GM12878 (cell line): Measurements from ENCODE around the gene PGLYRP2. TPM values are rescaled to one million over a fixed set of nuclear protein-coding genes. Genes with fewer than 3 reads are reported as not detected.

Experiments
- ATAC-seq: fragments of 200-7000 bp; cut with Tn5 transposase; 3 replicates; pipeline ENCODE4 v1.9.1; 2020; ENCODE audit warnings: mild to moderate bottlenecking, moderate library complexity
- BruUV-seq: library from RNA; stranded (reverse); fragments of 400-500 nt; replicated peaks from 2 replicates; lab custom pipeline; 2021; lab: Mats Ljungman, UMichigan
- CTCF ChIA-PET: fragments of 300-600 bp; sonication (Branson Sonifier 250); formaldehyde crosslinking; extraction: SDS; loops from one replicate; lab custom pipeline; 2021; ENCODE audit warnings: inconsistent platforms; lab: Yijun Ruan, JAX
- POLR2A ChIA-PET: fragments of 350-600 bp; formaldehyde crosslinking; extraction: SDS; loops from one replicate; lab custom pipeline; 2021; ENCODE audit warnings: inconsistent platforms; lab: Charles Lee
- RAD21 ChIA-PET: fragments of 300-600 bp; sonication (Branson Sonifier 250); formaldehyde crosslinking; loops from one replicate; lab custom pipeline; 2023; ENCODE audit warnings: antibody characterized with exemption; ENCODE audit not compliant: unreplicated experiment; lab: Charles Lee
- SMC1A ChIA-PET: fragments of 300-600 bp; sonication (Branson Sonifier 250); formaldehyde crosslinking; loops from one replicate; lab custom pipeline; 2023; ENCODE audit not compliant: unreplicated experiment, uncharacterized antibody; lab: Charles Lee
- DNase-seq: peaks from one replicate; pipeline ENCODE4 v3.0.0-alpha.2; 2011; ENCODE audit warnings: low read depth, low spot score
- FAIRE-seq: peaks from 3 replicates; lab custom pipeline; 2011; peaks lifted over from hg19 to GRCh38; lab: Jason Lieb, UNC
- H2AFZ ChIP-seq: 2 replicates; pipeline ENCODE4 v1.6.0; 2011; ENCODE audit warnings: low read depth, low read length, control low read depth; ENCODE audit not compliant: control insufficient read depth
- H3K27ac ChIP-seq: 2 replicates; pipeline ENCODE4 v1.5.1; 2011; ENCODE audit warnings: control low read depth; ENCODE audit not compliant: control insufficient read depth, insufficient read depth
- H3K27me3 ChIP-seq, 2 experiments: replicated peaks in 1 of 2; 2 replicates each; pipeline versions ENCODE4 v1.6.0 to v1.6.1; 2011; ENCODE audit warnings: low read length in 1 of 2; ENCODE audit not compliant: control insufficient read depth in 2 of 2, insufficient read depth in 2 of 2
- H3K36me3 ChIP-seq, 2 experiments: 2 replicates each; pipeline ENCODE4 v1.5.1; 2011; ENCODE audit warnings: low read length in 1 of 2; ENCODE audit not compliant: control insufficient read depth in 2 of 2, insufficient read depth in 2 of 2
- H3K4me1 ChIP-seq: 2 replicates; pipeline ENCODE4 v1.6.1; 2011; ENCODE audit warnings: mild to moderate bottlenecking, low read length, moderate library complexity, mixed read lengths; ENCODE audit not compliant: control insufficient read depth, insufficient read depth
- H3K4me2 ChIP-seq: 2 replicates; pipeline ENCODE4 v1.6.0; 2011; ENCODE audit warnings: control low read depth; ENCODE audit not compliant: control insufficient read depth, insufficient read depth
- H3K4me3 ChIP-seq: fragments of 200-600 bp; sonication (generic); 2 replicates; pipeline ENCODE4 v1.5.1; 2016
- H3K79me2 ChIP-seq: 2 replicates; pipeline ENCODE4 v1.6.0; 2011; ENCODE audit warnings: low read length; ENCODE audit not compliant: control insufficient read depth, insufficient read depth
- H3K9ac ChIP-seq: 2 replicates; pipeline ENCODE4 v1.8.0; 2011; ENCODE audit warnings: low read length, control low read depth, mixed read lengths; ENCODE audit not compliant: control insufficient read depth, insufficient read depth
- H3K9me3 ChIP-seq: replicated peaks from 3 replicates; pipeline ENCODE4 v1.5.1; 2011; ENCODE audit warnings: mild to moderate bottlenecking, low read length; ENCODE audit not compliant: control insufficient read depth, insufficient read depth
- H4K20me1 ChIP-seq: 2 replicates; pipeline ENCODE4 v1.6.0; 2011; ENCODE audit not compliant: control insufficient read depth, insufficient read depth
- BMI1 ChIP-seq: fragments of 450-650 bp; IDR thresholded peaks from 2 replicates; pipeline ENCODE4 v1.6.1; 2016; ENCODE audit warnings: mild to moderate bottlenecking, moderate library complexity, borderline replicate concordance
- CHD2 ChIP-seq: IDR thresholded peaks from 2 replicates; pipeline ENCODE4 v1.6.1; 2011; ENCODE audit warnings: low read depth, low read length, improper control_type of control experiment, borderline replicate concordance
- NBN ChIP-seq: fragments of 450-650 bp; IDR thresholded peaks from 2 replicates; pipeline ENCODE4 v1.6.1; 2016
- PRDM15 ChIP-seq: fragments of 450-650 bp; formaldehyde crosslinking; IDR thresholded peaks from 2 replicates; pipeline ENCODE4 v1.4.0; 2020; ENCODE audit warnings: mild to moderate bottlenecking, moderate library complexity
- WRNIP1 ChIP-seq: IDR thresholded peaks from 2 replicates; pipeline ENCODE4 v1.6.1; 2011; ENCODE audit warnings: low read depth, low read length, improper control_type of control experiment, borderline replicate concordance
- ZNF274 ChIP-seq: IDR thresholded peaks from one replicate; pipeline ENCODE4 v1.8.0; 2011; ENCODE audit not compliant: insufficient read length, insufficient read depth
- WGBS: methylation state at CpG from one replicate; pipeline ENCODE4 v1.1.6; 2016; ENCODE audit warnings: low lambda C conversion rate; ENCODE audit not compliant: insufficient replicate concordance, insufficient coverage; ENCODE audit errors: missing lambda C conversion rate; 5-methylcytosine and 5-hydroxymethylcytosine counted together
- in situ Hi-C: fragments of 300-500 bp; cut with MboI; formaldehyde crosslinking; loops from 9 replicates; pipeline ENCODE4 v1.14.3; 2018; ENCODE audit warnings: mixed read lengths
- intact Hi-C: fragments of 100-400 bp; cut with micrococcal nuclease; formaldehyde crosslinking; loops from one replicate; pipeline ENCODE4 v1.14.2; 2022; ENCODE audit not compliant: unreplicated experiment
- polyA plus RNA-seq, 11 experiments: library from polyadenylated mRNA; depleted of rRNA in 4 of 11; unstranded in 6 of 11; stranded (reverse) in 5 of 11; fragments of >200 nt; fragmentation: Nextera tagmentation in 4 of 11; fragmentation: Illumina TruSeq in 1 of 11; extraction: Ambion mirVana in 4 of 11; extraction: Trizol in 1 of 11; gene quantifications; 1 replicate in 1 of 11; 2 replicates in 10 of 11; pipeline versions ENCODE4 v1.2.1 to v1.2.3, GENCODE V29; 2011 to 2016; ENCODE audit warnings: inconsistent platforms in 2 of 11, missing spikeins in 2 of 11, low read depth in 1 of 11
- total RNA-seq, 4 experiments: library from RNA; depleted of rRNA in 3 of 4; stranded (reverse); fragments of >200 nt in 3 of 4; fragmentation: Illumina TruSeq in 1 of 4; extraction: Trizol in 1 of 4; gene quantifications; 2 replicates each; pipeline versions ENCODE4 v1.2.1 to v1.2.3, GENCODE V29; 2013 to 2021
- TF ChIP-seq, protein P1 (sequence below): IDR thresholded peaks from 2 replicates; pipeline ENCODE4 v1.6.1; 2011; ENCODE audit warnings: borderline replicate concordance, low read depth, mild to moderate bottlenecking, moderate library complexity, low read length; ENCODE audit not compliant: insufficient read depth, poor library complexity, severe bottlenecking

Gene PGLYRP2
- total and polyA plus RNA-seq, 10 of the 15 experiments (the other 5 are each of a cell fraction or from before 2014, with no cell fraction given), result 0.15 to 0.48 (median 0.26) TPM; not detected in 5

DNA sequence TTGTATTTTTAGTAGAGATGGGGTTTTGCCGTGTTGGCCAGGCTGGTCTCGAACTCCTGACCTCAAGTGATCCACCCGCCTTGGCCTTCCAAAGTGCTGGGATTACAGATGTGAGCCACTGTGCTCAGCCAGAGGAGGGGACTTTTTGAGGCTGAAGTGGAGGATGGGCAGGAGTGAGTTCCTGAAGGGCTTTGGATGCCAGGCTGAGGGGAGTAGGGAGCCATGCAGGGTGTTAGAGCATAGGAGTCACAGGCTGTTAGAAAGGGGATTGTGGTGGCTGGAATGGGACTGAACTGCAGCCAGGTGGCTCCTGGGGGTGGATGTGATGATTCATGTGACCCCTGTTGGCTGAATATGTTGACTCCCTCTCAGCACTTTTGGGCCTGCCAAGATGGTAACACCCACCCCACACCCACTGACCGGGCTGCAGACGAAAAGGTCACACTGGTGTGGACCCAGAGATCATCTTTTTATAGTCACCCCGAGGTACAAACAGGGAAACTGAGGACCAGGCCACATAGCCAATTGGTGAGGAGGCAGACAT, 40.2 kb upstream of the PGLYRP2 start:
- DNase-seq, result no peak
- H3K4me1 ChIP-seq, result no peaks in the 10 kb centered on the region
- H4K20me1 ChIP-seq, result no peaks in the 10 kb centered on the region
- no peaks in the 10 kb centered on the region for H3K79me2 ChIP-seq
- RAD21 ChIA-PET, result no interaction called here
- in situ Hi-C loops, result no loop called here
- H3K27ac ChIP-seq, result no peak overlapping the region
- SMC1A ChIA-PET, result no interaction called here
- no peak for FAIRE-seq
- no peaks in the 10 kb centered on the region for H3K36me3 ChIP-seq
- intact Hi-C loops, result no loop called here
- no peak overlapping the region for H3K4me2 ChIP-seq
- H3K9ac ChIP-seq, result no peak overlapping the region
- H3K4me3 ChIP-seq, result no peak overlapping the region
- H3K27me3 ChIP-seq, result no peaks in the 10 kb centered on the region
- BruUV-seq, result no TSS peak
- H3K9me3 ChIP-seq, result no peaks in the 10 kb centered on the region; the same call in 1 of the 3 replicates
- POLR2A ChIA-PET, result no interaction called here
- no peak for ATAC-seq
- WGBS, result 29% methylated on average over 6 of the region's 6 CpGs
- TF ChIP-seq BMI1, result no peak
- TF ChIP-seq WRNIP1, result no peak
- TF ChIP-seq PRDM15, result no peak
- no peak for TF ChIP-seq CHD2
- no peak for TF ChIP-seq NBN
- TF ChIP-seq, protein P1, sequence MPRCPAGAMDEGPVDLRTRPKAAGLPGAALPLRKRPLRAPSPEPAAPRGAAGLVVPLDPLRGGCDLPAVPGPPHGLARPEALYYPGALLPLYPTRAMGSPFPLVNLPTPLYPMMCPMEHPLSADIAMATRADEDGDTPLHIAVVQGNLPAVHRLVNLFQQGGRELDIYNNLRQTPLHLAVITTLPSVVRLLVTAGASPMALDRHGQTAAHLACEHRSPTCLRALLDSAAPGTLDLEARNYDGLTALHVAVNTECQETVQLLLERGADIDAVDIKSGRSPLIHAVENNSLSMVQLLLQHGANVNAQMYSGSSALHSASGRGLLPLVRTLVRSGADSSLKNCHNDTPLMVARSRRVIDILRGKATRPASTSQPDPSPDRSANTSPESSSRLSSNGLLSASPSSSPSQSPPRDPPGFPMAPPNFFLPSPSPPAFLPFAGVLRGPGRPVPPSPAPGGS, result no peak
- no peak for TF ChIP-seq ZNF274
- CTCF ChIA-PET, result no interaction called here
- H2AFZ ChIP-seq, result no peak overlapping the region
